Stimulated activated naive CD4-positive, alpha-beta T cell (primary cell): ENCODE results near the gene SYT17.

Experiments used
- DNase-seq, 6 experiments: peaks; one replicate each; lab custom pipeline; 2025; lab: John Stamatoyannopoulos, UW

Gene SYT17, protein sequence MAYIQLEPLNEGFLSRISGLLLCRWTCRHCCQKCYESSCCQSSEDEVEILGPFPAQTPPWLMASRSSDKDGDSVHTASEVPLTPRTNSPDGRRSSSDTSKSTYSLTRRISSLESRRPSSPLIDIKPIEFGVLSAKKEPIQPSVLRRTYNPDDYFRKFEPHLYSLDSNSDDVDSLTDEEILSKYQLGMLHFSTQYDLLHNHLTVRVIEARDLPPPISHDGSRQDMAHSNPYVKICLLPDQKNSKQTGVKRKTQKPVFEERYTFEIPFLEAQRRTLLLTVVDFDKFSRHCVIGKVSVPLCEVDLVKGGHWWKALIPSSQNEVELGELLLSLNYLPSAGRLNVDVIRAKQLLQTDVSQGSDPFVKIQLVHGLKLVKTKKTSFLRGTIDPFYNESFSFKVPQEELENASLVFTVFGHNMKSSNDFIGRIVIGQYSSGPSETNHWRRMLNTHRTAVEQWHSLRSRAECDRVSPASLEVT

DNA sequence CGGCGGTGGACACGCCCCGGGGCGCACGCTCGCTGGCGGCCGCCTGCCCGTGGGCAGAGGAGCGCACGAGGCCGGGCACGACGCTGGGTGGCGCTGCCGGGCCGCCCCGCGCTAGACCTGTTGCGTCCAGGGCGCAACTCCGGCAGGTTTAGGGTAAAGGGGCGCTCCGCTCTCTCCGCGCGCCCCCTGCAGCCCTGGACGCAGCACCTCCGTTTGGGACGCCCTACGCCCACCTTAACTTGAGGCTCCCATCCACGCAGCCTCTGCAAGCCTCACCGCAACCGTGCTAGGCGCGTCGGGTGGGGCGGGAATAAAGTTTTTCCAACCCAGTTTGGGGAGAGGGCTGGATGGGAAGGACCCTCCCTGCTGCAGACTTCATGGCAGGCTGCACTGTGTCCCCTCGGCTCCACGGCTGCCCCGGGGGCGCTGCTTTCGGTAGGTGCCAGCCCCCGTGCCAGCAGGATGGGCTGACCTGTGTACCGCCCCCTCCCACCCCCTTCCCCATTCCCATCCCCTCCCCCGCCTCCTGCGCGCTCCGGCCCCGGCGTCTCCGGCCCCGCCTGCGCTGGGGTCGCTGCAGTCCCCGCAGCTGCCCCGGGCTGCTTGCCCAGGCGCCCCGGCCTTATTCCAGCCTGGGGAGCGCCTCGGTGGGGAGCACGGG lies at the start of gene SYT17:
TSS of gene SYT17 (plus strand) at position 531 of the 661 bp plus-strand sequence. CDS start 407 bp downstream, outside the sequence.
- DNase-seq, result no peak

DNA sequence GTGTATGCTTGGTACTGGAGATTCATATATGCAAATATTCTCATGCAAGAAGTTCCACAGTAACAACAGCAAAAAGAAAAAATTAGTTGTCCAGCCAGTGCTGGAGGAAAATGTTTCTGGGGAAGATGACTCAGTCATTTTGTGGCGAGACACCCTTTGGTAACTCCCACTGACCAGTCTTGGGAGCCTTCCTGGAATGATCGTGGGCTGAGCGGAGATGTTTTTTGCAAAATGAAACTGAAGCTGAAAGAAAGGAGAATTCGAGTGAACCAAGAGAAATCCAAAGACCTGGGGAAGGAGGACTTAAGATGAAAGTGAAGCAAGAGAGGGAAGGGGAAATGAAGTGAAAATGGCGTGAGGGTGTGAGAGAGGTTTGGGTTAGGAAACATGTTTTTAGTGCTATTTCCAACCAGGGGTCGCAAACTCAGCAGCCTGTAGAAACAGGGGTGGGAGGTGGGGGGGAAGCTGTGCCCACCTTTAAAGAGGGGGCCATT lies 49.1 kb upstream of the SYT17 start:
- no peak for DNase-seq

DNA sequence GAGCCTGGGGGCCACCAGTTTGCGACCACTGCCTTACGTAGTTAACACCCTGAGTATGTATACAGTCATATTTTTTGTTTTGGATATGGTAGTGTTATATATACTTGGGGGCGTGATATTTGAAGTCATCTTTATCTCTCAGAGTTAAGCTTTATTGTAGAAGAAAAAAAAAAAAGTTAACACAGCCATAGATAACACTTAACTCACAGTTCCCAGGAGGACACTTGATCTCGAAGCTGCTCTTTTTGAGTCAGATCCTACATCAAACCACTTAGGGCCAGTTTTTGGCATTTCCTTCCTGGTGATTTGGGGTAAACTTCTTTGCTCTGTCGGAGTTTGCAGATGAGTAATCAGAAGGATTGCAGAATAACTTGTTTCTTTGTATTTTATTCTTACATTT lies 48.5 kb upstream of the SYT17 start:
- DNase-seq, result no peak

DNA sequence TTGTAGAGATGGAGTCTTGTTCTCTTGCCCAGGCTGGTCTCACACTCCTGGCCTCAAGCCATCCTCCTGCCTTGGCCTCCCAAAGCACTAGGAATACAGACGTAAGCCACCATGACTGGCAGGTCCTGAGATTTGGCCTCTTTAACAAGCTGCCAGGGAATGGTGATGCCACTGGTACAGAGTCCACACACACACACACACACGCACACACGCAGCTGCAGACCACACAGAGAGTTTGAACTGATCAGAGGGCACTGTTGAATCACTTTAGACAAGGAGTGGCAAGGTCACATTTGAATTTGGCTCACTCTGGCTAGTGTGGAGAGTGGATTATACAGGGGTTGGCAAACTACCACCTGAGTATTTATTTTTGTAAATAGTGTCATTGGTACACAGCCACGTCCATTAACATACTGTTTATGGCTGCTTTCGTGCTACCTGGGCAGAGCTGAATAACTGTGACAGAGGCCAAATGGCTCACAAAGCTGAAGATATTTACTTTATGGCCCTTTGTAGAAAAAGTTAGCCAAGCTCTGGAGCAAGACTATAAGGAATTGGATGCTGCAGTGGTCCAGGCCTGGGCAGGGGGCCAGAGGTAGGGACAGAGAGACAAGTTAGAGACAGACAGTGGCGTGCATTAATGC lies 44.4 kb upstream of the SYT17 start:
- DNase-seq, result no peak

DNA sequence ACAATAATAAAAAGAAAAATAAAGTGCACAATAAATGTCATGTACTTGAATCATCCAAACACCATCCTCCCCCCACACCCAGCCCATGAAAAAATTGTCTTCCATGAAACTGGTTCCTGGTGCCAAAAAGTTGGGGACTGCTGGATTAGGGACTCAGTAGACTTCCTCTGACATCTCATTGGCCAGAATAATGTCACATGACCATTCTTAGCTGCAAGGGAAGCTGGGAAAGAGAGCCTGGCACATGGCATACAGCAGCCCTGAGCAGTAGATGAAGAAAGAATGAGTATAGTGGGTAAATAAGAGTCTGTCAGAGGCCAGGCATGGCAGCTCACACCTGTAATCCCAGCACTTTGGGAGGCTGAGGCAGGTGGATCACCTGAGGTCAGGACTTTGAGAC lies 41.7 kb upstream of the SYT17 start:
- DNase-seq, result no peak

DNA sequence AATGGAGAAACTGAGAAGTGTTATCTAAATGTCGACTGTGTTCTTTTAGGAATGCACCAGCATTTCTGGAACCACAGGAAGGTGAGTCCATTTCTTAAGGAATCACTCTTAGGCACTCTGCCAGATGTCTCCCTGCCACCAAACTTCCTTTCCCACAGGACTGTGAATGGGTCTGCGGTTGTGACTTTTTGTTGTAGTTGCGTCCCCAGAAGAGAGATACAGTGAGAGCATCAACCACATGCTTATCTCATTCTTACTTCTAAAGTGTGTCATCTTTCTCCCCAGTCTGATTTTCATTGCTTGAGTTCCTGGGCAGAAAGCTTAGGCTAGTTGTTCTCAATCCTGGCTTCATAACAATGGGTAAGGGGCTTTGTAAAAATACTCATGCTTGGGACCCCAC lies 40.8 kb upstream of the SYT17 start:
- no peak for DNase-seq

DNA sequence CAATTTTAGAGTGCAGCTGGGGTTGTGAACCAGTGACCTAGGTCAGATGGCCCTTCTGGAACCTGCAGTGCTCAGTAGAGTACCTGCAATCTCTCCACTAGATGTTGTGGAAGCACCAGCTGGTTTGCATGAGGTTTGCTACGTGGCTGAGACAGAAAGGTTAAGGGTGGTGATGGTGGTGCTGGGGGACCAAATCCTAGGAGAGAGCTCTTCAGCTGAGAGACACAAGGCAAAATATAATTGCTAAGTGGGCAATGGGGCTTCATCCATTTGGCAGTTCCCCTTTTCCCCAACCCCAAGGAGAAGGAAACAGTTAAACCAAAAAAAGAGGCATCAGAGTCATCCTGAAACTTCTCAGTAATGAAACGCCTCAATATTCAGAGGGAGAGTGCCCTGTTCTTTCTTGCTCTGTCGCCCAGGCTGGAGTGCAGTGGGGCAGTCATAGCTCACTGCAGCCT lies 40.3 kb upstream of the SYT17 start:
- DNase-seq, result no peak

DNA sequence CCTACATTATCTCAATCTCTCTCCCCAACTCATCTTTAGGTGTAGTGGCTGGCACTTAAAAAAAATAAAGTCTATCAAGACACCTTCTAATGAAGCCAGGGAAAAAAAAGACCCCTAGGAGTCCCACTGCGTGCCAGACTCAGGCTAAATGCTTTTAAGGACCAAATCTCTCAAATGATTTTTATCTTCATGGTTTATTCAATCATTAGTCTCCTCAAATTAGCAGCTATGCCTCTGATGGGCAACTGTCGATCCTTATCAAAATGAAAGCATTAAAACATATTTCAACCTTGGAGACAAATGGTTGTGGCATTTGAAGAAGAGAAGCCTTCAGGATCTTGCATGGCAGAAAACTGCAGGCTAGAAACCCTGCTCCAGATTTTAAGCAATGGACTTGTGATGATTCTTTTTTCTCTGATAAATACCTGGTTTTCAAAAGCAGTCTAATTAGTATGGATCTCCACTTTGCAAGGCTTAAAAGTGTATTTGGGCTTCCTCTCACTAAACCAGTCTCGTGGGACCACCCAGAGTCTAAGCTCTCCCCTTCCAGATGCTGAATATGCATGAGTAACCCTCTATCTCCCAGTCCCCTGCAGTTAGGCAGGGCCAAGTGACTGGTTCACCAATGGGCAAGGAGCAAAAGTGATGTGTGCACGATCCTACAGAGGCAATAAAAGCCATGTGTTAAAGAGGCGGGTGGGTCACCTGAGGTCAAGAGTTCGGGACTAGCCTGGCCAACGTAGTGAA lies 39.4 kb upstream of the SYT17 start:
- no peak for DNase-seq

DNA sequence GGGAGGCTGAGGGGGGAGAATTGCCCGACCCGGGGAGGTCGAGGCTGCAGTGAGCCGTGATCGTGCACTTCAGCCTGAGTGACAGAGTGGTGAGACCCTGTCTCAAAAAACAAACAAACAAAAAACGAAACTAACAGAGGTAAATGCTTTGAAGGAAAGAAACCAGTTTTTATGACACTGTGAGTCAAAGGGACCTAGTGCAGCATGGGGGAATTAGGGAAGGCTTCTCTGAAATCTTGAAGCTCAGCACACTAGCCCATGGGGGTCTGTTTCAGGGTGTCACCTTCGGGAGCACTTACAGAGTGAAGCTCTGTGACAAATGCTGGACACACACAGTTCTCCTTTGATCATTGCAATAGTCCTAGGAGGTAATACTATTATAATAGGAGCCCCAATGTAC lies 37.7 kb upstream of the SYT17 start:
- DNase-seq, result no peak

DNA sequence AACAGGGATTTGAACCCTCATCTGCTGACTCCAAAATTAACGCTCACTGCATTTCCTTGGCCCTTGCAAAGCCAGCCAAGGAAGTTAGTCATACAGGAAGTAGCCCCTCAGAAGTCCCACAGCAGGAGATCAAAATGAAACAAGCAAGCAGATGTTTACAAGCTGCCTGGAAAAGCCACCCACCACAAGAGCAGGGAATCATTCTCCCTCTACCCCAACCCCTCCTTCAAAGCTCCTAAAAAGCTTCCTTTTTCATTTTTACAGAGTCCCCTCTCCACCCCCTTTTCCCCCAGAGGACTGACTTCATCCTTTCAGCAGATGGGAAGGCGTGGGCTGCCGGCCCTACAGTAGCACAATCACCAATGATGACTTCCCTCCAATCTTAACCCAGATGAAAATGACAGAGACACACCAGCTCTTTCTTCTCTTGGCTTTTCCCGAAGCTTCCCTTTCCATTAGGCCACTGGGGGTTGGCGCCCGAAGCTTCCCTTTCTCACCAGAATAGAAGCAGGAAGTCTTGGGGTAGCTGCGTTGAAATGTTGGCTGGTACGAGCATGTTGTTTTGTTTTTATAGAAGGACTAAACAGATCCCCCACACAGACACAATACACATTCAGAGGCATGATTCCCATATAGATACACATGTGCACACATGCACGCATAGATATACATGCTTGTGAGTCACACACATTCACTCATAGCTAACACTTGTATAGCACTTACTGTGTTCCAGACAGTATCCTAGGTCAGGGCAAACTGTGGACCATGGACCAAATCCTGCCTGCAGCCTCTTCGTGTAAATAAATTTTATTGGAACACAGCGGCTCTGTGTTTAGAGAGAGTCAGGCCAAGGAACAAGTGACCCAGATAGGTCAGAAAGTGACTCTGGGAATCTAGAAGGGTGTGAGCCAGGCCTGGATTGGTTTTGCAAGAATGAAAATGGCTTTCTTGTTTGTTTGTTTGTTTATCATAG lies 36.9 kb upstream of the SYT17 start:
- no peak for DNase-seq

DNA sequence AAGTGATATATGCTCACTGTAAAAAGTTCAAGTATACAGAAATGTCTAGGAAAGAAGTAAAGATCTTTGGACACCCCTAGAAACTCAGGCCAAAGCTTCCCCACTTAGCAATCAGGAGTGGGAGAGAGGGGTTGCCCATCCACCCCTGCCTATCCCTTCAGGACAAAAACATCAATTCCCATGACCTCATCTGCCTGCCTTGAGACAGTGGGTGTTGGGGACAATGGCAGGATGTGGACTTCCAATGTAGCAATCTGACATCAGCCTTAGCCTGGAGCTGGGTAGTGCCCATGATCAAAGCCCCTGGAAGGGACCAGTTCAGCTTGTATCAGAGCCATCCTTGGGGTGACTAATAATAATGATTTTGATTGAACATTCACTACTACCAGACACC lies 36.2 kb upstream of the SYT17 start:
- no peak for DNase-seq

DNA sequence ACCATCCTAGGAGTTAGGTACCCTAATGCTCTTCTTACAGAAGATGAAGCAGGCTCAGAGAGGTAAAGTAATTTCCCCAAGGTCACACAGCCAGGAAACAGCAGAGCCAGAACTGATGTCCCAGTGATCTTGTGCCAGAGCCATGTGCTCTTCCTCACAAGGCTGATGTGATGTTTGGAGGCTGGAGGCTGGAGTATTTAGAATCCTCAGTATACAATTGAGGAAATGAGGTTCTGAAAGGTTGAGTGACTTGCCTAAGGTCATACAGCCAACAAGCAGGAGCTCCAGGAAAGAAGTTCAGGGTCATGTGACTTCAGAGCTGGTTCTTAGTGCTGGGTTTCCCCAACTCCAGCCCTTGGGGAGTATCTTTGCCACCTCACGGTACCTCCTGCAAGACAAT lies 35.8 kb upstream of the SYT17 start:
- DNase-seq, result no peak

DNA sequence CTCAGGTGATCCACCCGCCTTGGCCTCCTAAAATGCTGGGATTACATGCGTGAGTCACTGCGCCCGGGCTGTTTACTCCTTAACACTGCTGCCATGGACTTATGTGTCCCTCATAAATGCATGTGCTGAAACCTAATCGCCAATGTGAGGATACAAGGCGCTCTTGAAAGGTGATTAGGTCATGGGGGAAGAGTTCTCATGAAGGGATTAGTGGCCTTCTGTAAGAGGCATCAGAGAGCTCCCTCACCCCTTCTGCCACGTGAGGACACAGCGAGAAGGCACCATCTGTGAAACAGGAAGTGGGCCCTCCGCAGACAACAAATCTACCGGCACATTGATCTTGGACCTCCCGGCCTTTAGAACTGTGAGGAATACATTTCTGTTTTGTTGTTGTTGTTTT lies 35.1 kb upstream of the SYT17 start:
- DNase-seq, result no peak

DNA sequence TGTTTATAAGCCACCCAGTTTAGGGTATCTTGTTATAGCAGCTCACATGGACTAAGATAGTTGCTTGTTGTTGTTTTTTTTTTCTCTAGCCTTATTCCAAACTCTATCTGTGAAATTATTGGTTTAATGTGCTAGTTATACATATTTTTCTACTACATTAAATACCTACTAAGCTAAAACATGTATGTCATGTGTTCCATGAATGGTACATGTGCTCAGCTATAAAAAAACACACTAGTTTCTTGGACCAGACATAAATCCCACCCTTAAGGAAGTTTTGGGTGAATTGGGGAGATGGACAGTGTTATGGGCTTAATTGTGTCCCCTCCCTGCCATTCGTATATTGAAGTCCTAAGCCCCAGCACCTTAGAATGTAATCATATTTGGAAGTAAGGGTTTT lies 34.4 kb upstream of the SYT17 start:
- no peak for DNase-seq

DNA sequence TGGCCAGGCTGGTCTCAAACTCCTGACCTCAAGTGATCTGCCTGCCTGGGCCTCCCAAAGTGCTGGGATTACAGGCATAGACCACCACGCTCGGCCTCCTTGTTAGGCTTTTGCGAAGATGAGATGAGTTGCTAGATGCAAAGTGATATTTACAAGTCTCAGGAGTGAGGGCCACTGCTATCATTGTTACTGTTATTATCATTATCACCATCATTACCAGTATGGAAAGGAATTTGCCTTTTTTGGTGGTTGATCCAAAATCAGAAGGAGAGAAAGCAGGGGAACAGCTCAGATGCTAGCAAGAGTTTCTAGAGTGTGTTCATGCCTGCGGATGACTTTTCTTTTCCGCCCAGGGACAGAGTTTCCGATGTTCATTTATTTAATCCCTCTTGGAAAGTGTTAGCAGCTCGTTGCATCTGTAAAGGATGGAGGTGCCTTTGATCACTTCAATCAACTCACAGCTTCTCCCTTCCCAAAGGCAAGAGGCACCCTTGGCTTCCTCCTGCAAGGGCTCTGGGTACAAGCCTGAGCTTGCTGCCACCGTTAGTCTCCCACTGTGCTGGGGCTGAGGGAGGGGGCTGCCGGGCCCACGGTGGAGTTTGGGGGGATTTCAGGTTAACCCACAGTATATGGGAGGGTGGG lies 32.7 kb upstream of the SYT17 start:
- no peak for DNase-seq

DNA sequence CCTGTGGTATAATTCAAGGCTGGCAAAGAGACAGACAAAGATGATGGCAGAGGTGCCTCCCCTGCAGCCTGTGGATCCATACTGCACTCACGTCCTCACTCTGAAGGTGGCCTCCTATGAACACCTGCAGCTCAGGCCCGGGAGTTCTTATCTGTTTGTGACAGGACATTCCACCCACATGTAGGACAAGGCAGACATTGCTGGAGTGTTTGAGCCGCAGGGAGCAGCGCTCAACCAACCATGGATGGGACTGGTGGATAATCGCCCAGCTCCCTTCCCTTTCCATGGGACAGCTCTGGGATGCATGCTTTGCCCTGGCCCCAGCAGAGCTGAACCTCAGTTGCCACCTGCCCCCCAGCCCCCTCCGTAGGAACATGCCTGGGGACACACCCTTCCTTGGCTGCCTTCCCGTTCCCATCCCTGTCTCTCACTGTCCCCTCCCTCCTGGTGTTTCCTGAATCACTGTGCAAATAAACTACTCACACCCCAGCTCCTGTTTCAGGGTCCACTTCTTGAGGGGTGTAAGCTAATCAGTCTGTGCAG lies 32.1 kb upstream of the SYT17 start:
- no peak for DNase-seq

DNA sequence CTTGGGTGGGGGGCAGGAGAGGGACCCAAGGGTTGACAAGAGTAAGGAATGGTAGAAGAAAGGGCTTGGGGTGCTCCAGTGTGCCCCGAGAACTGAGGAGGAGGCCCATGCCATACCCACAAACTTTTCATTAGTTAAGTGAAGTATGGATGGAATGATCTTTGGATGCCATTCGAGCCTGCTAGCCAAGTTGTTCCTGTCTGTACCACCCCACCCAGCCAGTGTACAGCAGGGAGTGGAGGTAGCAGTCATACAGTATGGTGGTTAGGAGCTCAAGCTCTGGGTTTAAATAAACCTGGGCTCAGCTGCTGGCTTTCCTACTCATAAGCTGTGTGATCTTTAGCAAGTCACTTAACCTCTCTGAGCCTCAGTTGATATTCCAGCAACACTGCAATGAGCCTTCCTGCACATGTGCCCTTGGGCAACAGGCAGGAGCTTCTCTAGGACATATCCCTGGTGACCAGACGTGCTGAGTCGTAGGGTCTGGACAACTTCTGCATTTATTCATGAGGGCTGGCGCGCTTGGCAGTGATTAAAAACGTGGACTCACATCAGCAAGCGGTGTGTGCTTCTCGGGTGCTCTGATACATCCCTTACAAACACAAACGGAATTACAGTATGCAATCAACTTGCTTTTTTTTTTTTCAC lies 31.4 kb upstream of the SYT17 start:
- no peak for DNase-seq

DNA sequence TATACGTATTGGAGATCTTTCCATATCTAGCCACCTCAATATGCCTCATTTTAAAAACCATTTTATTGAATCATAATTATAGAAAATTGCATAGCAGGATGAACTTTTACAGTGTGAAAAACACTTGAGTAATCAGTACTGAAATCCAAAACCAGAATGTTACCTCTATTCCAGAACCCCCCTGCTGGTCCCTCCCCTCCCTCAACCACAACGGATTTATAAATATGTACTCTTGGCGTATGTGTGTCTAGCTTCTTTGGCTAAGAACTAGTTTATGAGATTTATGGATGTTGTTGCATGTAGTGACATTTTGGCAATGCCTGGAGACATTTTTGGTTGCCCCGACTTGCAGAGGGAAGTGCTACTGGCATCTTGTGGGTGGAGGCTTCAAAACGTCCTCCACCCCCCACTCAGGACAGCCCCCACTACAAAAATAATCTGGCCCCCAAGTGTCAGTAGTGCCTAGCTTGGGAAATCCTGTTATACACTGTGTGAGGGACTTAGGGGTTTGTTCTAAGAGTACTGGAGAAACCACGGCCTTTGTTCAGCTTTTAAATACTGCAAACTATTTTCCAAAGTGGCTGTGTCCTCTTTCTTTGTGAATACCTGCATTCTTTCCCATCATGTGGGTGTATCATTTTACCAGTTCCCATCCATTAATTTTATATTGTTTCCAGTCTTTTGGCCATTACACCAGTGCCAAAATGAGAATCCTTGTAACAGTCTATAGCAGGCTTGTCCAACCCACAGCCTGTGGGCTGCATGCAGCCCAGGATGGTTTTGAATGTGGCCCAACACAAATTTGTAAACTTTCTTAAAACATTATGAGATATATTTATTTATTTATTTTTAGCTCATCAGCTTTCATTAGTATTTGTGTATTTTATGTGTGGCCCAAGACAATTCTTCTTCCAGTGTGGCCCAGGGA lies 30.6 kb upstream of the SYT17 start:
- no peak for DNase-seq
